Body of pancreas (tissue), 4 donors: ENCODE data around the gene DBNDD2. TPM values are rescaled to one million over a fixed set of nuclear protein-coding genes. Genes with fewer than 3 reads are reported as not detected.

Source experiments
- ATAC-seq: fragments of 150-250 bp; one replicate; pipeline ENCODE4 v1.9.1; 2016
- DNase-seq, 4 donors: peaks; one replicate each; pipeline ENCODE4 v3.0.0-alpha.2; 2019
- H3K27ac ChIP-seq, 4 donors: fragments of 200-600 bp; sonication (generic); 1 replicate in 3 of 4; 2 replicates in 1 of 4; pipeline versions ENCODE4 v1.5.1 to v1.6.1; 2016 to 2019; ENCODE audit warnings: mild to moderate bottlenecking in 1 of 4, mixed read lengths in 1 of 4, moderate library complexity in 1 of 4
- H3K27me3 ChIP-seq, 2 donors: fragments of 200-600 bp; sonication (generic); one replicate each; pipeline ENCODE4 v1.6.0; 2016; ENCODE audit warnings: mild to moderate bottlenecking in 1 of 2
- H3K36me3 ChIP-seq, 2 donors: fragments of 200-600 bp; sonication (generic); replicated peaks in 1 of 2; 2 replicates each; pipeline ENCODE4 v1.5.1; 2016; ENCODE audit warnings: low read depth in 2 of 2; ENCODE audit not compliant: insufficient read depth in 1 of 2
- H3K4me1 ChIP-seq: fragments of 200-600 bp; sonication (generic); one replicate; pipeline ENCODE4 v1.6.0; 2016
- H3K4me3 ChIP-seq, 2 donors: fragments of 200-600 bp; sonication (generic); 1 replicate in 1 of 2; 2 replicates in 1 of 2; pipeline ENCODE4 v1.5.1; 2016 to 2019
- H3K9me3 ChIP-seq, 3 donors: fragments of 200-600 bp; sonication (generic); 1 replicate in 2 of 3; 2 replicates in 1 of 3; pipeline ENCODE4 v1.5.1; 2016
- POLR2A ChIP-seq, 3 donors: fragments of 450-650 bp; IDR thresholded peaks; one replicate each; pipeline ENCODE4 v1.6.1; 2016; ENCODE audit warnings: antibody characterized with exemption in 3 of 3, mild to moderate bottlenecking in 2 of 3
- WGBS, 2 donors: methylation state at CpG; one replicate each; pipeline ENCODE4 v1.1.5; 2017; 5-methylcytosine and 5-hydroxymethylcytosine counted together
- intact Hi-C: fragments of 100-400 bp; cut with DNase I; formaldehyde crosslinking; loops from one replicate; pipeline ENCODE4 v1.15.1; 2023
- total RNA-seq, 2 donors: library from RNA; depleted of rRNA; stranded (reverse); fragments of >200 nt; gene quantifications; one replicate each; pipeline ENCODE4 v1.1.0, GENCODE V29; 2016
- TF ChIP-seq, protein P1 (sequence below), 7 experiments: fragments of 450-650 bp in 4 of 7; fragments of 200-600 bp in 3 of 7; sonication (generic) in 3 of 7; IDR thresholded peaks; one replicate each; pipeline ENCODE4 v1.5.1; 2016 to 2019; ENCODE audit warnings: antibody characterized with exemption in 7 of 7

Gene DBNDD2
- total RNA-seq, 2 donors from 2014 or later, result 10.5 to 20.5 TPM

DNA sequence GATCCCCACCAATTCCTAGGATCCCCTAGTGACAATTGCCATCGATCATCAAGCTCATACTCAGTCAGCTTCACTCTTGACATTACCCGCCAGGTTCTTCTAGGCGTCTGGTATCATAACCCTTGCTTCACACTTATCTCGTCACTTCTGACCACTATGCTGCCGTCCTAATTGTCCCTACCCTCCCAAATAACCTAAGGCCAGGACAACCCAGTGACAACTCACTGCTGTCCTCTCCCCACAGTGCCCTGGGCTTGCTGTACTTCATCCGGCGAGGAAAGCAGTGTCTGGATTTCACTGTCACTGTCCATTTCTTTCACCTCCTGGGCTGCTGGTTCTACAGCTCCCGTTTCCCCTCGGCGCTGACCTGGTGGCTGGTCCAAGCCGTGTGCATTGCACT, 41.5 kb upstream of the DBNDD2 start:
- no peaks in the 10 kb centered on the region for H3K36me3 ChIP-seq
- no peak for DNase-seq
- H3K27me3 ChIP-seq, result no peaks in the 10 kb centered on the region
- H3K4me3 ChIP-seq, result no peak overlapping the region
- no peaks in the 10 kb centered on the region for H3K9me3 ChIP-seq
- H3K27ac ChIP-seq, result no peak overlapping the region
- intact Hi-C loops, result no loop called here
- 80 to 94% methylated on average over 11 of the region's 11 CpGs for WGBS, 2 donors
- peaks cover 24% of the 10 kb centered on the region for H3K4me1 ChIP-seq
- no peak for ATAC-seq
- TF ChIP-seq, protein P1, sequence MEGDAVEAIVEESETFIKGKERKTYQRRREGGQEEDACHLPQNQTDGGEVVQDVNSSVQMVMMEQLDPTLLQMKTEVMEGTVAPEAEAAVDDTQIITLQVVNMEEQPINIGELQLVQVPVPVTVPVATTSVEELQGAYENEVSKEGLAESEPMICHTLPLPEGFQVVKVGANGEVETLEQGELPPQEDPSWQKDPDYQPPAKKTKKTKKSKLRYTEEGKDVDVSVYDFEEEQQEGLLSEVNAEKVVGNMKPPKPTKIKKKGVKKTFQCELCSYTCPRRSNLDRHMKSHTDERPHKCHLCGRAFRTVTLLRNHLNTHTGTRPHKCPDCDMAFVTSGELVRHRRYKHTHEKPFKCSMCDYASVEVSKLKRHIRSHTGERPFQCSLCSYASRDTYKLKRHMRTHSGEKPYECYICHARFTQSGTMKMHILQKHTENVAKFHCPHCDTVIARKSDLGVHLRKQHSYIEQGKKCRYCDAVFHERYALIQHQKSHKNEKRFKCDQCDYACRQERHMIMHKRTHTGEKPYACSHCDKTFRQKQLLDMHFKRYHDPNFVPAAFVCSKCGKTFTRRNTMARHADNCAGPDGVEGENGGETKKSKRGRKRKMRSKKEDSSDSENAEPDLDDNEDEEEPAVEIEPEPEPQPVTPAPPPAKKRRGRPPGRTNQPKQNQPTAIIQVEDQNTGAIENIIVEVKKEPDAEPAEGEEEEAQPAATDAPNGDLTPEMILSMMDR (IDR thresholded peaks at IDR 0.05), result no peak

DNA sequence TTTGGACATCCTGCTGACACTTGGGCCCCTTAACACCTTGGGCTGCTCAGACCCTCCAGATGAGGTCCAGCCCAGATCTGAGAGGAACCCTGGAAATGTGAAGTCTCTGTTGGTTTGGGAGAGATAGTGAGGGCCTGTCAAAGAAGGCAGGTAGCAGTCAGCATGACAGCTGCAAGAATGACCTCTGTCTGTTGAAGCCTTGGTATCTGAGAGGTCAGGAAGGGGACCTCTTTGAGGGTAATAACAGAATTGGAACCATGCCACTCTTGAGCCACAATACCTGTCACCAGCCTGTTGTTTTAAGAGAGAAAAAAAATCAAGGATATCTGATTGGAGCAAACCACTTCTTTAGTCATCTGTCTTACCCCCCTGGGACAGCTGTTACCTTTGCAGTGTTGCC, 41.0 kb upstream of the DBNDD2 start:
- Histone ChIP-seq H3K27me3 (no peaks in the 10 kb centered on the region), H3K9me3 (no peaks in the 10 kb centered on the region), H3K4me1 (peaks cover 19% of the 10 kb centered on the region), H3K27ac (no peak overlapping the region), H3K36me3 (no peaks in the 10 kb centered on the region), H3K4me3 (no peak overlapping the region)
- DNase-seq (no peak), ATAC-seq (no peak)
- TF ChIP-seq POLR2A (IDR thresholded peaks at IDR 0.05), result no peak
- TF ChIP-seq, protein P1 (IDR thresholded peaks at IDR 0.05), result no peak
- intact Hi-C loops, result no loop called here

DNA sequence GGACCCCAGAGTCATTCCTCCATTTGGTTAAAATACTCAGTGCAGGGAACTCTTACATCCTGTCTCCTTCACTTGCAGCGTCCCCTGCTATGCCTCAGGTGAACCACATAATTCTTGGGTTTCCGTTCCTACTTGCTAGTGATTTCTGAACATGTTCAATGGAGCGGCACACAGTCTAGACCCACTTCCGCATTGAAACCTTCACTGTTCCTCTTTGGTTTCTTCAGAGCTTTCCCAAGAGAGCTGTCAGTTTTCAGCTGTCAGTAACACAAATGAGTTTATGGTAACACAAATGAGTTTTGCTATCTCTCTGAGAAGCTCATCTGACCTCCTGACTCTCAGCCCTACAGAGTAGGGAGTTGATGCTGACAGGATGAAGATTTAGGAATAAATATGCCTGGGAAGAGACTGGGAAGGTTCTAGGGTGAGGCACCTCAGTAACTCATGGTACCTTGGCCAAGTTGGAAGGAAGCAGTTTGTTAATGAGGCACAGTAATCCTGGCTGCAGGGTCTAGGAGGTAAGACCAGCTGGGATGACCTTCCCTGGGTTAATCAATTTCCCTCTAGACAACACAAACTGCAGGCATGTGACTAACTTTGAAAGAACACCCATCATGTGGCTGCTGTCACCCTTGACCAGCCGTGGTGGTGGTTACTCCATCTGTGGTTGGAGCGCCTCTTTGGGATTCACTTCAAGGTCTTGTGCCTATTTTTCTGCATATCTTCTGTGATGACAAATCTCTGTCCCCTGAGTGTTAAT, 39.7 kb upstream of the DBNDD2 start:
- 53 to 90% methylated on average over 6 of the region's 6 CpGs for WGBS, 2 donors
- peak overlapping the region in 1 of 4 donors; percentile 51 for H3K27ac ChIP-seq
- H3K9me3 ChIP-seq, result no peaks in the 10 kb centered on the region
- no peak overlapping the region for H3K4me3 ChIP-seq
- no peaks in the 10 kb centered on the region for H3K27me3 ChIP-seq
- intact Hi-C loops, result no loop called here
- ATAC-seq (no peak), DNase-seq (peak in 1 of 4 donors; percentile 41)
- TF ChIP-seq, protein P1 (IDR thresholded peaks at IDR 0.05), result no peak
- no peak for TF ChIP-seq POLR2A (IDR thresholded peaks at IDR 0.05)
- H3K36me3 ChIP-seq, result no peaks in the 10 kb centered on the region
- H3K4me1 ChIP-seq, result peaks cover 21% of the 10 kb centered on the region

DNA sequence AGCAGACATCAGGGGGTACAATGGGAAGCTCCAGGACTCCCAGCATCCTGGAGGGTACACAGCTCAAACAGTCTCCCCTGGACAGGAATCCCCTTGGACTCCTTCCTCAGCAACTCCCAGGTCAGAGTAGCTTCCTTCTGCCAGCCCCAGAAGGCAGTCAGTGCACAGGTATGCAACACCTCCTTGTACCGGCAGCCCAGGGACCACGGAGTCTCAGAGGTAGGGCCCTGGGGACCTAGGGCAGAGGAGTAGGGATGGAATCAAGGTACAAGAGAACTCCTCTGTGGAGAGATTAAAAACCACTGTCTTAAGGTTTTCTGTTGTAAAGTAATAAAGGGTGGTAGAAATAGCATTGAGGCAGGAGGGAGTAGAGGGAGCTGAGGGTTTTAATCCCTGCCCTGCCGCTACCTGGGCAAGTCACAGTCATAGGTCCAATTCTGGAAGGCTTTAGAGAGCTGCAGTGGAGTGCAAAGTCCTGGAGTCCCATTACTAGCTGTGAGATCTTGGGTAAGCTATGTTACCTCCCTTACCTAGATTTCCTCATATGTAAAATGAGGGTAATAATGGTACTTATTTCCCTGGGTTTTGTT, 37.4 kb upstream of the DBNDD2 start:
- no peak overlapping the region for H3K27ac ChIP-seq
- H3K27me3 ChIP-seq, result no peaks in the 10 kb centered on the region
- no peak for ATAC-seq
- DNase-seq, result no peak
- intact Hi-C loops, result no loop called here
- no peak overlapping the region for H3K4me3 ChIP-seq
- H3K36me3 ChIP-seq, result no peaks in the 10 kb centered on the region
- 63 to 94% methylated on average over 3 of the region's 3 CpGs for WGBS, 2 donors
- peaks cover 14% of the 10 kb centered on the region for H3K4me1 ChIP-seq
- TF ChIP-seq, protein P1 (IDR thresholded peaks at IDR 0.05), result no peak
- no peak for TF ChIP-seq POLR2A (IDR thresholded peaks at IDR 0.05)
- H3K9me3 ChIP-seq, result no peaks in the 10 kb centered on the region

DNA sequence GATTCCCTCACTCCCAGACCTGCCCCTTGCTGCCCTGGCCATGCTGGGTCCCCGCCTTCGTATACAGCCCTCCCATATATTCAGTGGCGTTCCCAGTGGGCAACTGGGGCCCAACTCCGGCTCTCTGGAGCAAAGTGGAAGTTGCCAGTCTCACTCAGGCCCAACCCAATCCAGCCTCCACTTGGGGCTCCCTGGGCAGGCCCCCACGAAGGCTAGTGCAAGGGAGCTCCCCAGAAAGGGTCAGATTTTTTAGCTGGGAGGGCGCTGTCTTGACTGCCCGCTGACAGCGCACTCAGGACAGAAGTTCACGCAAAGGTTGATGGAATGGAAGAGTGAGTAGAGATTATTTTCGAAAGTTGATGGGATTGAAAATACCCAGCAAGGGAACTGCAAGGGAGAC, 35.8 kb upstream of the DBNDD2 start:
- WGBS, 2 donors, result 87 to 92% methylated on average over 10 of the region's 10 CpGs
- TF ChIP-seq, protein P1 (IDR thresholded peaks at IDR 0.05), result no peak
- no peak for TF ChIP-seq POLR2A (IDR thresholded peaks at IDR 0.05)
- Histone ChIP-seq H3K27me3 (no peaks in the 10 kb centered on the region), H3K9me3 (no peaks in the 10 kb centered on the region), H3K36me3 (no peaks in the 10 kb centered on the region), H3K4me3 (no peak overlapping the region), H3K4me1 (peaks cover 14% of the 10 kb centered on the region), H3K27ac (no peak overlapping the region)
- no peak for ATAC-seq
- DNase-seq, result no peak
- intact Hi-C loops, result no loop called here
